Daoy (cell line): ENCODE results near the gene TMEM132E. TPM values are rescaled to one million over a fixed set of nuclear protein-coding genes. Genes with fewer than 3 reads are reported as not detected.

ENCODE experiments used
- DNase-seq: peaks from one replicate; pipeline ENCODE4 v3.0.0-alpha.2; 2015; ENCODE audit warnings: low read depth
- total RNA-seq: library from RNA; depleted of rRNA; stranded (reverse); fragments of >200 nt; shearing (Covaris generic); gene quantifications from 2 replicates; pipeline ENCODE4 v1.2.3, GENCODE V29; 2014

The TMEM132E gene
- total RNA-seq, 1 experiment from 2014 or later = not detected

DNA sequence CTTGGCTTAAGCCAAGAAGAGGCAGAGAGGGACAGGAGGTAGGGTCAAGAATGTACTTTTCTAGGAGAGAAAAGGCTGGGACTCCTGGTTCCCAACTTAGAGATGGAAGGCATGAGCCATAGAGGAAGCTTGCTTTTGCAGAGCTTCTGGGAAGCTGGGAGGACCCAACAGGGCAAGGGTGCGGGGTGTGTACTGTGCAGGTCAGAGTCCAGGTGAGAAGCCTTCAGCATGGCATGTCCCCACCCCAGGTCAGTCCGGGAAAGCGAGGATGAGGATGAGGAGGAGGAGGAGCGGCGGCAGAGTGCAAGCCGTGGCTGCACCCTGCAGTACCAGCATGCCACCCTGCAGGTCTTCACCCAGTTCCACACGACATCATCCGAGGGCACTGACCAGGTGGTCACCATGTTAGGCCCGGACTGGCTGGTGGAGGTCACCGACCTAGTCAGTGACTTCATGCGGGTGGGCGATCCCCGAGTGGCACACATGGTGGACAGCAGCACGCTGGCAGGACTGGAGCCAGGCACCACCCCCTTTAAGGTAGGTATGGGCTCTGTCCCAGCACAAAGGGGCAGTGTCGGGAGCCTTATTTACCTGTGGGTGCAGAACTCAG, 55.3 kb downstream of the TMEM132E start:
- DNase-seq = no peak

GRCh38 chr17:34635876-34636275, 56.5 kb downstream of the TMEM132E start:
- DNase-seq = no peak

DNA sequence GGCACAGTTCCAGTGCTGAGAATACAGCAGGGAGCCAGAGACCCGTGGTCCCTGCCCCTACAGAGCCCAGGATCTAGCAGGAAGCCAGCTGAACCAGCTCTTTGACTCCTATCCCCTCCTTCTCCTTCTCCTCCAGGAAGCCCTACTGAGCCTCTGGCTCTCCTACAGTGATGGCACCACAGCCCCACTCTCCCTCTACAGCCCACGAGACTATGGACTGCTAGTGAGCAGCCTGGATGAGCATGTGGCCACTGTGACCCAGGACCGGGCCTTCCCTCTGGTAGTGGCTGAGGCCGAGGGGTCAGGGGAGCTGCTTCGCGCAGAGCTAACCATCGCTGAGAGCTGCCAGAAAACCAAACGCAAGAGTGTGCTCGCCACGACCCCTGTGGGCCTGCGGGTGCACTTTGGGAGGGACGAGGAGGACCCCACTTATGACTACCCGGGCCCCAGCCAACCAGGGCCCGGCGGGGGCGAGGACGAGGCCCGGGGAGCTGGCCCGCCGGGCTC, 57.7 kb downstream of the TMEM132E start:
- no peak for DNase-seq

DNA sequence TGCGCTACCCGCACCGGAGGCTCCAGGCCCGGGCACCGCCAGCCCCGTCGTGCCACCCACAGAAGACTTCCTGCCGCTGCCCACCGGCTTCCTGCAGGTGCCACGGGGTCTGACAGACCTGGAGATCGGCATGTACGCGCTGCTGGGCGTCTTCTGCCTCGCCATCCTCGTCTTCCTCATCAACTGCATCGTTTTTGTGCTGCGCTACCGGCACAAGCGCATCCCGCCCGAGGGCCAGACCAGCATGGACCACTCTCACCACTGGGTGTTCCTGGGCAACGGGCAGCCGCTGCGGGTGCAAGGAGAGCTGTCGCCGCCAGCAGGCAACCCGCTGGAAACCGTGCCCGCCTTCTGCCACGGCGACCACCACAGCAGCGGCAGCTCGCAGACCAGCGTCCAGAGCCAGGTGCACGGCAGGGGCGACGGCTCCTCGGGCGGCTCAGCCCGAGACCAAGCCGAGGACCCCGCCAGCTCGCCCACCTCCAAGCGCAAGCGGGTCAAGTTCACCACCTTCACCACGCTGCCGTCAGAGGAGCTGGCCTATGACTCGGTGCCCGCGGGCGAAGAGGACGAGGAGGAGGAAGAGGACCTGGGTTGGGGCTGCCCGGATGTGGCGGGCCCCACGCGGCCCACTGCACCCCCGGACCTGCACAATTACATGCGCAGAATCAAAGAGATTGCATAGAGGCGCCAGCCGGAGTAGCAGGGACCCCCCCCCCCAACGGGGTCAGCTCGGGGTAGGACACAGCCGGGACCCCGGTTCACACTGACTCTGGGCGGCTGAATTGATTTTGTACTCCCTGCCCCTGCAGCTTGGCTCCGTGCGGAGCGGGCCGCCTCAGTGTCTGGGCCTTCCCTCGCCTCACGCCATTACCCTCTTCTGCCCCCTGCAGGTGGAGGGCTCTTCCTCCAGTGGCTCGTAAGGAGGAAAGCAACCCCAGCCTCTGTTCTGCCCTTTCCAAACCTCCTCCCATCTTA, 58.5 kb downstream of the TMEM132E start:
- peak; percentile 90 for DNase-seq

GRCh38 chr17:34638526-34639260, 59.3 kb downstream of the TMEM132E start:
- DNase-seq = no peak

DNA sequence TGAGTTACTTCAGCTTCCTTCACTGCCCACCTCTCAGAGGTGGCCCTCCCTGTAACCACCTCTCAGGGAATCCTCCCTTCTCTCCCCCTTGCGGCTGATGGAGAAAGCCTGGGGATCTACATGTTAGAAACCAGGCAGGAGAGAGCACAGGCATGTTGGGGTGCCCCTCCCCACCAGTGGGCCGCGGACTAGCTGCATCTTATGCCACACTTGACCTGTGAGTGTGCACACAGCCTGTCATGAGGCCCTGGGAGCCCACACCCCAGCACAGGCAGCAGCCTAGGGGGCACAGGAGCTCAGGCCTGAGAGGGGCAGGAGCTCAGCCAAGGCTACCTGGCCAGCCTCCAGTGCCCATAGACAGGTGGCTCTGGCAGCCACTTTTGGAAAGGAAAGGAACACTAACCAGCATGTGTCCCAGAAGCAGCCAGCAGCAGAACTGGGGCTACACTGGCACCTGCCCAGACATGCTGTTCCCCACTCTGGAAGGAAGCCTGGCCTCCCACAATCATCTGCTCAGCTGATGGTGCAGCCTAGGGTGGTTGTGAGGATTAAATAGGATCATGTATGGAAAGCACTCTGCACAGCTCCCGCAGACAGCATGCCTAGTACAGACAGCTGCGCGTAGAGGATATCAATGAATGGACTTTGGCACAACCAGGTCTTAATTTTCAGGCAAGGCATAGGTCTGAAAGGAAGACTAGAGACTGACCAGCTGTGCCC, 60.5 kb downstream of the TMEM132E start:
- no peak for DNase-seq

DNA sequence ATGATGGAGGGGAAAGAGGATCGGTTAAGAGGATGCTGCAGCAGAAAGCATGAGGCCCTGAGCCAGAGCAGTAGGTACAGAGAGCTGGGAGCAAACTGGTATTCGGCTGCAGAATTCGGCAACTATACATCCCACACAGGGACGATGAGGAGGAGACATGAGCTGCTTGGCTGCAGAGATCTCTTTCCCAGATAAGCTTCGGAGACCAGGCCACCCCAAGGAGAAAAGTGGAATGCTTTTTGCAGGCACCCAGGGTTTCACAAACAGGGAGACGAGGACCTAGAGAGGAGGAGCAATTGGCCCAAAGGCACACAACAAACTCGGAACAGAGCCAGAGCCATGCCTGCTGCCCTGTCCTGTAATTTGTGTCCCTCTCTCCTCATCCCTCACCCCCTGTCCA, 62.0 kb downstream of the TMEM132E start:
- no peak for DNase-seq

- DNase-seq = no peak
These were observed 65.7 kb downstream of the TMEM132E start for GRCh38 chr17:34644941-34645550.

DNA sequence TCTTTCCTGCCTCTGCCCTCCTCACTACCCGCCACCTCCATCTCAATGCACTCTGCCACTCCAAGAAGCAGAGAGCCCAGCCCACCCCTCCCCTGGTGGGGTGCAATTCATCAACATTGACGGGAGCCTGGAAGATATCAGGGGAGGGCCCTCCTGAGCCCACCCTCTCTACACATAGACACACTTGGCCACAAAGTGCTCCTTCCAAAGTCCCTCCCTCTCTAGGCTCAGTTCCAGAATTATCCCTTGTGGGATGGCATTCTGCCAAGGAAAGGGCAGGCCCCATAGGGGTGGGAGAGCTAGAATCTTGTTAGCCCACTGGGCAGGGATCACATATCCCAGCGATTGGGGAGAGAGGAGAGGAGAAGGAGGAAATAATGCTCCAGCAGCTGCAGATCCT, 66.2 kb downstream of the TMEM132E start:
- peak; percentile 34 for DNase-seq

DNA sequence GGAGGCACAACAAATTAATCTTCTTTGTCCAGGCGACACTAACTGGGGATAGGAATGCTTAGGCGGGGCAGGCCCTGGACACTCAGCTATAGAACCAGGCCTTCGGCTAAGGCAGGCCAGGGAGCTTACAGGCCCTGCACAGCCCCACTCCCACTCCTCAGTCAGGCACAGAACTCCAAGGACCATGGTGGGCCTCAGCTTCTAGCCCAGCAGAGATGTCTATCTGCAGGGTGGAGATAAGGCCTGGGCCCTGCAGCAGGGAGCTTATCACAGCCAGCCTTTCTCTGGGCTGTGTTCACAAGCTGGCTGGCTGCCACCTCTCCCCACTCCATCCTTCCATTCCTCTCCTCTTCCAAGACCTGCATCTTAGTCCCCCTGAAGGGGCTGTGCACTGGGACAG, 68.1 kb downstream of the TMEM132E start:
- no peak for DNase-seq

GRCh38 chr17:34650051-34650750, 70.8 kb downstream of the TMEM132E start:
- DNase-seq = no peak

DNA sequence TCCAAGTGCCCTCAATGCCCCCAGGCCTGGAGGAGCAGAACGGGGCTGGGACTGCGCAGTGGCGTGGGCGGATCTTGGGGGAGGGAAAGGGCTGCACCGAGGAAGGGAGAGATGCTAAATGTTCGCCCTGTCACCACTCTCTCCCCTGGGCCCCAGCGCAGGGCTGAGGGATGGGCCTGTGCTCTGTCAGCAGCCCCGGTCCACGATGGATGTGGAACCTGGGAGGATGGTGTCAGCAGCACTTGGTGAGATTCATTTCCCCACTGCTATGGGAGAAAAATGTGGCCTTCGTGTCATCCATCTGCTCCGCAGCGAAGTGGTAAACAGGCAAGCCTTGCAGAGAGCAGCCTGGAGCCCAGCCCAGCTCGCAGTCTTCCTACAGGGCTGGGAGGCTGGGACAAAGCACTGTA, 72.0 kb downstream of the TMEM132E start:
- DNase-seq = no peak

- no peak for DNase-seq
These were observed 72.7 kb downstream of the TMEM132E start for GRCh38 chr17:34652021-34652555.

DNA sequence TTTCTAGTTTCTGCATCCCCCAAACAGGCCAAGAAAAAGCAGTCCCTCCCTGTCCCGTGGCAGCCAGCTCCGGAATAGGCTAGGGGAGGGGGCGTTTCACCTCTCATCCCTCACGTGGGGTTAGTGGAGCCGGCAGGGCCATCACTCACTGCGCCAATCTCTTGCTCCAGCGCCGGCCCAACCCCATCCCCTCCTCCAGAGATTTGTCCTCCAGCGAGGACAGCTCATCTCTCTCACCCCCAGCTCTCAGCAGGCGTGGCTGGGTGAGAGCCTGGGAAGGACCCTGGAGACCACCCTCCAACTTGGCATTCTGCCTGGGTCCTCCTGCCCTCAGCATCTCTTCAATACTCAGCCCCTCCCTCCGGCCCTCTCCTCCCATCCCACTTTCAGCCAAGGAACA, 74.1 kb downstream of the TMEM132E start:
- DNase-seq = no peak

DNA sequence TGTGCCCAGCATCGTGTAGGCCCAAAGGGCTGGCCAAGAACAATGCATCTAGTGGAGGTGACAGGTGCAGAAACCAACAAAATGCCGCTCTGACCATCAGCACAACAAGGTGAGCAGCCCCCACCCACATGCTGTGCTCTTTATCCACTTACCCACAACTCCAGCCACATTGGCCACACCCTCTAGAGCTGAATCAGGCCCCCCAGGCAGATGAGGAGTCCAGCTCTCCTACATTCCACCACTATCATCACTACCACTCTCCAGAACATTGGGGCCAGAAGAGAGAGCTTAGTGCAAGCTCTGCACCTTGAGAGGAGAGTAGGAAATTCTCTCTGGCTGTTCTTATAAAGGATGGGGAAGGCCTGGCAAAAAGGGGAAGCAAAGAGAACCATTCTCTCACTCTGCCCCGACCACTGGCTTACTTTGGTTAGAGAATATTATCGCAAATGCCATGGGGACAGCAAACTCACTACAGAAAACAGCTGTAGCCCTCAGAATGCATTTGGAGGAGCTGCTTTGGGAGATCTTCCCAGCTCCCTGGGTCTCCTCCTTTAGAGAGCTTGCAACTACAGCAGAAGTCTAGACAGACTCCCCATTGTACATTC, 75.0 kb downstream of the TMEM132E start:
- peak; percentile 24 for DNase-seq

GRCh38 chr17:34654881-34655276, 75.5 kb downstream of the TMEM132E start:
- DNase-seq = no peak

GRCh38 chr17:34656801-34657200, 77.4 kb downstream of the TMEM132E start:
- no peak for DNase-seq

- DNase-seq = no peak
These were observed 79.6 kb downstream of the TMEM132E start for GRCh38 chr17:34658811-34659560.

DNA sequence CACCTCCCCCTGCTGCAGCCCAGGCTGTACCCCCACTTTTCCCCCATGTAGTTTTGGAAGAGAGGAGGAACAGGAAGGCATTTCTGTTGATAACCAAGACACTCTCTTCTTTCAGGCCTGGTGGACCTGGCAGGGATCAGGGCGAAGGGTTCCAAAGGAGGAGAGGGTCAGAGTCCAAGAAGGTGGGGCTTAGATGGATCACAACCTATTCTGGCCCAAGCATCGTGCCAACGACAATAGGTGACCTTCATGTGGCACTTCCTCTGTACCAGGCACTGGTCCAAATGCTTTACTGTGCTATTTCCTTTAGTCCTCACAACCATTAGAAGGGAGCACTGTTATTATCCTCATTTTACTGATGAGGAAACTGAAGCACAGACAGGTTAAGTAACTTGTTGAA, 84.3 kb downstream of the TMEM132E start:
- no peak for DNase-seq
